ENCODE data around the gene ZNF575. TPM values are rescaled to one million over a fixed set of nuclear protein-coding genes. Genes with fewer than 3 reads are reported as not detected.
A peak's percentile ranks its signal among the peaks of the same experiment; 100 is the strongest.

Gene ZNF575
- total RNA-seq, 1 donor from 2014 or later = not detected

GRCh38 chr19:43572171-43572588 lies 39.2 kb downstream of the ZNF575 start:
- Histone ChIP-seq H3K27me3 (ENCODE audit: control insufficient read depth, insufficient read depth, low read length) (no peaks in the 10 kb centered on the region), H3K36me3 (ENCODE audit: control insufficient read depth, insufficient read depth, low read length) (peaks cover 1% of the 10 kb centered on the region), H3K4me3 (ENCODE audit: low read depth, low read length) (no peak overlapping the region)
- FAIRE-seq (no peak), DNase-seq (ENCODE audit: low read depth) (no peak)
- no peak for TF ChIP-seq CTCF (IDR thresholded peaks at IDR 0.05; ENCODE audit: insufficient read depth, low read length, severe bottlenecking)

GRCh38 chr19:43574424-43575155 lies 41.6 kb downstream of the ZNF575 start:
- no peak for TF ChIP-seq CTCF (IDR thresholded peaks at IDR 0.05; ENCODE audit: insufficient read depth, low read length, severe bottlenecking)
- FAIRE-seq (no peak), DNase-seq (ENCODE audit: low read depth) (no peak)
- no peaks in the 10 kb centered on the region for H3K27me3 ChIP-seq (ENCODE audit: control insufficient read depth, insufficient read depth, low read length)
- H3K36me3 ChIP-seq (ENCODE audit: control insufficient read depth, insufficient read depth, low read length) = peaks cover 1% of the 10 kb centered on the region
- peak overlapping the region; percentile 91 for H3K4me3 ChIP-seq (ENCODE audit: low read depth, low read length)

- H3K27me3 ChIP-seq (ENCODE audit: control insufficient read depth, insufficient read depth, low read length) = no peaks in the 10 kb centered on the region
- peaks cover 1% of the 10 kb centered on the region for H3K36me3 ChIP-seq (ENCODE audit: control insufficient read depth, insufficient read depth, low read length)
- TF ChIP-seq CTCF (IDR thresholded peaks at IDR 0.05; ENCODE audit: insufficient read depth, low read length, severe bottlenecking) = no peak
- H3K4me3 ChIP-seq (ENCODE audit: low read depth, low read length) = peak within 1 kb of the TSS; percentile 91
- DNase-seq (ENCODE audit: low read depth) (peak; percentile 96), FAIRE-seq (no peak)
These were observed 42.4 kb downstream of the ZNF575 start, which contains the start of the genes PINLYP and XRCC1 for GRCh38 chr19:43575156-43575950. Gene PINLYP, plus strand, starts transcription at chr19:43575801. Its CDS starts 1,391 bp downstream, at chr19:43577192. Gene XRCC1, minus strand, starts transcription at chr19:43575527. Its CDS starts 69 bp downstream, at chr19:43575458.

GRCh38 chr19:43575955-43576878 lies 43.2 kb downstream of the ZNF575 start:
- FAIRE-seq = no peak
- no peak for TF ChIP-seq CTCF (IDR thresholded peaks at IDR 0.05; ENCODE audit: insufficient read depth, low read length, severe bottlenecking)
- Histone ChIP-seq H3K27me3 (ENCODE audit: control insufficient read depth, insufficient read depth, low read length) (no peaks in the 10 kb centered on the region), H3K4me3 (ENCODE audit: low read depth, low read length) (peak overlapping the region; percentile 24), H3K36me3 (ENCODE audit: control insufficient read depth, insufficient read depth, low read length) (peaks cover 1% of the 10 kb centered on the region)
- peak; percentile 18 for DNase-seq (ENCODE audit: low read depth)

DNA sequence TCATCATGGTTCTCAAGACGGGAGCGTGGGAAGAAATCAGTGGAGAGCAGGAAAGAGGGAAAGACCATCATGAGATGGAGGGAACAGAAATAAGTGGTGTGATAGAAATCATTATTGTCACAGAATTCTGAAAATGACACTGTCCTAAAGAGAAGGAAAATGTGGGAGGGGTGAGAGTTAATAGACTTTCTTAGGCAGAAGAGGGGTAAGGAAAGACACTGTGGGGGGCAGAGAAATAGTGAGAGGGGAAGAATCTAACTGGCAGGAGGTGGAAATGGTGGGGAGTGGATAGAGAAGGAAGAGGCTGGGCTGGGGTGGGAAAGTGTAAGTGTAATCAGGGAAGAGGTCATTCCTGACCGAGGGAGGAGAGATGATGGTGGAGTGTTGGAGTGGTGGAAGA lies 45.8 kb downstream of the ZNF575 start:
- FAIRE-seq (no peak), DNase-seq (ENCODE audit: low read depth) (no peak)
- Histone ChIP-seq H3K27me3 (ENCODE audit: control insufficient read depth, insufficient read depth, low read length) (no peaks in the 10 kb centered on the region), H3K4me3 (ENCODE audit: low read depth, low read length) (no peak overlapping the region), H3K36me3 (ENCODE audit: control insufficient read depth, insufficient read depth, low read length) (peaks cover 1% of the 10 kb centered on the region)
- no peak for TF ChIP-seq CTCF (IDR thresholded peaks at IDR 0.05; ENCODE audit: insufficient read depth, low read length, severe bottlenecking)
